Mesodermal cell (in vitro differentiated cells): ENCODE results near the gene MCRS1.

Experiments used
- H3K27ac ChIP-seq: 2 replicates; pipeline ENCODE4 v1.7.0; 2013; ENCODE audit warnings: mild to moderate bottlenecking, low read depth, low read length, moderate library complexity; ENCODE audit not compliant: severe bottlenecking
- H3K36me3 ChIP-seq: 2 replicates; pipeline ENCODE4 v1.7.1; 2013; ENCODE audit warnings: mild to moderate bottlenecking, low read length, moderate library complexity; ENCODE audit not compliant: control insufficient read depth, insufficient read depth
- H3K4me1 ChIP-seq: one replicate; pipeline ENCODE4 v1.7.1; 2013; ENCODE audit warnings: mild to moderate bottlenecking, low read length; ENCODE audit not compliant: insufficient read depth, control insufficient read depth, poor library complexity, severe bottlenecking
- H3K4me3 ChIP-seq: 2 replicates; pipeline ENCODE4 v1.7.0; 2013; ENCODE audit warnings: low read length, control low read depth, mild to moderate bottlenecking; ENCODE audit not compliant: insufficient read depth, poor library complexity, severe bottlenecking; ENCODE audit errors: extremely low read depth
- H3K9me3 ChIP-seq: 2 replicates; pipeline ENCODE4 v1.7.1; 2013; ENCODE audit warnings: mild to moderate bottlenecking, low read length, moderate library complexity; ENCODE audit not compliant: control insufficient read depth
- WGBS, 2 experiments: methylation state at CpG; one replicate each; pipeline ENCODE4 v1.1.5; 2013; ENCODE audit warnings: missing lambda C conversion rate in 2 of 2; ENCODE audit not compliant: insufficient coverage in 2 of 2; 5-methylcytosine and 5-hydroxymethylcytosine counted together

MCRS1 gene

GRCh38 chr12:49599961-49600360 lies 32.0 kb upstream of the MCRS1 start:
- no peak overlapping the region for H3K27ac ChIP-seq
- peaks cover 2% of the 10 kb centered on the region for H3K36me3 ChIP-seq
- 94 to 95% methylated on average over 8 of the region's 8 CpGs for WGBS, 2 experiments
- no peak overlapping the region for H3K4me3 ChIP-seq
- H3K9me3 ChIP-seq, result no peaks in the 10 kb centered on the region
- H3K4me1 ChIP-seq, result no peaks in the 10 kb centered on the region

GRCh38 chr12:49598527-49598926 lies 30.6 kb upstream of the MCRS1 start:
- H3K27ac ChIP-seq, result no peak overlapping the region
- WGBS, 2 experiments, result 90 to 92% methylated on average over 6 to 9 of the region's 10 CpGs
- H3K9me3 ChIP-seq, result no peaks in the 10 kb centered on the region
- H3K4me3 ChIP-seq, result no peak overlapping the region
- no peaks in the 10 kb centered on the region for H3K4me1 ChIP-seq
- peaks cover 2% of the 10 kb centered on the region for H3K36me3 ChIP-seq

GRCh38 chr12:49588721-49589516 lies 21.0 kb upstream of the MCRS1 start:
- Histone ChIP-seq H3K27ac (no peak overlapping the region), H3K4me3 (no peak overlapping the region), H3K4me1 (no peaks in the 10 kb centered on the region), H3K9me3 (no peaks in the 10 kb centered on the region), H3K36me3 (peaks cover 29% of the 10 kb centered on the region)
- 86% methylated on average over 3 of the region's 4 CpGs; no CpG with 5 or more reads in 1 of the 2 experiments for WGBS, 2 experiments

- no peak overlapping the region for H3K4me3 ChIP-seq
- peaks cover 34% of the 10 kb centered on the region for H3K36me3 ChIP-seq
- no peak overlapping the region for H3K27ac ChIP-seq
- no peaks in the 10 kb centered on the region for H3K9me3 ChIP-seq
- WGBS, 2 experiments, result 94 to 100% methylated on average over 7 of the region's 7 CpGs
- no peaks in the 10 kb centered on the region for H3K4me1 ChIP-seq
Measured at GRCh38 chr12:49588281-49588680, 20.3 kb upstream of the MCRS1 start.

- H3K9me3 ChIP-seq, result no peaks in the 10 kb centered on the region
- H3K4me1 ChIP-seq, result no peaks in the 10 kb centered on the region
- H3K4me3 ChIP-seq, result no peak overlapping the region
- H3K27ac ChIP-seq, result no peak overlapping the region
- H3K36me3 ChIP-seq, result peaks cover 40% of the 10 kb centered on the region
- WGBS, 2 experiments, result 90 to 94% methylated on average over 7 to 10 of the region's 11 CpGs
Measured at GRCh38 chr12:49587174-49587908, 19.4 kb upstream of the MCRS1 start.

GRCh38 chr12:49585477-49586459 lies 17.8 kb upstream of the MCRS1 start:
- H3K4me3 ChIP-seq, result no peak overlapping the region
- no peaks in the 10 kb centered on the region for H3K9me3 ChIP-seq
- WGBS, 2 experiments, result 95 to 97% methylated on average over 13 to 14 of the region's 16 CpGs
- H3K27ac ChIP-seq, result no peak overlapping the region
- H3K4me1 ChIP-seq, result peaks cover 3% of the 10 kb centered on the region
- H3K36me3 ChIP-seq, result peaks cover 33% of the 10 kb centered on the region

GRCh38 chr12:49584591-49584990 lies 16.6 kb upstream of the MCRS1 start:
- WGBS, 2 experiments, result 83 to 94% methylated on average over 7 of the region's 7 CpGs
- H3K4me1 ChIP-seq, result peaks cover 4% of the 10 kb centered on the region
- peak overlapping the region; percentile 16 for H3K27ac ChIP-seq
- peaks cover 29% of the 10 kb centered on the region for H3K36me3 ChIP-seq
- H3K9me3 ChIP-seq, result no peaks in the 10 kb centered on the region
- H3K4me3 ChIP-seq, result no peak overlapping the region

GRCh38 chr12:49583366-49584094 lies 15.6 kb upstream of the MCRS1 start:
- 89 to 97% methylated on average over 9 to 12 of the region's 13 CpGs for WGBS, 2 experiments
- Histone ChIP-seq H3K36me3 (peaks cover 28% of the 10 kb centered on the region), H3K4me3 (no peak overlapping the region), H3K9me3 (no peaks in the 10 kb centered on the region), H3K4me1 (peaks cover 4% of the 10 kb centered on the region), H3K27ac (no peak overlapping the region)

GRCh38 chr12:49582850-49583249 lies 14.9 kb upstream of the MCRS1 start:
- Histone ChIP-seq H3K4me1 (peaks cover 4% of the 10 kb centered on the region), H3K4me3 (no peak overlapping the region), H3K36me3 (peaks cover 29% of the 10 kb centered on the region), H3K9me3 (no peaks in the 10 kb centered on the region), H3K27ac (no peak overlapping the region)
- 93 to 96% methylated on average over 4 of the region's 4 CpGs for WGBS, 2 experiments

GRCh38 chr12:49582201-49582600 lies 14.3 kb upstream of the MCRS1 start:
- Histone ChIP-seq H3K4me1 (peaks cover 4% of the 10 kb centered on the region), H3K4me3 (no peak overlapping the region), H3K27ac (no peak overlapping the region), H3K36me3 (peaks cover 33% of the 10 kb centered on the region), H3K9me3 (no peaks in the 10 kb centered on the region)
- WGBS, 2 experiments, result 14 to 20% methylated on average over 1 of the region's 1 CpG
